ENCODE data around the gene LGALS3BP. TPM values are rescaled to one million over a fixed set of nuclear protein-coding genes. Genes with fewer than 3 reads are reported as not detected.
A peak's percentile ranks its signal among the peaks of the same experiment; 100 is the strongest.

LGALS3BP gene
- total and polyA plus RNA-seq, 2 of the 13 experiments (the other 11 are each of a cell fraction or from before 2014, with no cell fraction given): 137 to 332 TPM

- peak; percentile 82 for TF ChIP-seq ZNF501 (CRISPR knock-in tag; IDR thresholded peaks at IDR 0.05)
- TF ChIP-seq ZNF34 (CRISPR knock-in tag; IDR thresholded peaks at IDR 0.05; ENCODE audit: borderline replicate concordance): no peak
- peak; percentile 17; the same call in 1 of the 2 replicates for TF ChIP-seq NR2F2 (IDR thresholded peaks at IDR 0.05; ENCODE audit: borderline replicate concordance, low read depth)
- TF ChIP-seq ZNF619 (CRISPR knock-in tag; IDR thresholded peaks at IDR 0.05): peak; percentile 63; the same call in 1 of the 2 replicates
- peak; percentile 93 for TF ChIP-seq ZNF589 (CRISPR knock-in tag; conservative IDR thresholded peaks at IDR 0.05)
- TF ChIP-seq FIP1L1 (IDR thresholded peaks at IDR 0.05; ENCODE audit: borderline replicate concordance, insufficient read depth, low read depth, low read length): no peak
- 0 out of 2 replicates have a peak, but pooled peaks have one; percentile 25 for TF ChIP-seq DR1 (CRISPR knock-in tag; IDR thresholded peaks at IDR 0.05)
- no peak for TF ChIP-seq ZBTB4 (CRISPR knock-in tag; IDR thresholded peaks at IDR 0.05; ENCODE audit: borderline replicate concordance)
- TF ChIP-seq SKIL (CRISPR knock-in tag; IDR thresholded peaks at IDR 0.05; ENCODE audit: borderline replicate concordance): no peak
- no peak for TF ChIP-seq RBM39 (IDR thresholded peaks at IDR 0.05; ENCODE audit: low read depth, low read length, poor library complexity, severe bottlenecking)
- peak; percentile 52 for TF ChIP-seq PHF8 (CRISPR knock-in tag; IDR thresholded peaks at IDR 0.05)
- TF ChIP-seq PAF1 (CRISPR knock-in tag; IDR thresholded peaks at IDR 0.05): 0 out of 2 replicates have a peak, but pooled peaks have one; percentile 57
- TF ChIP-seq GTF2F1 (IDR thresholded peaks at IDR 0.05; ENCODE audit: low read length): no peak
- TF ChIP-seq ZNF367 (CRISPR knock-in tag; IDR thresholded peaks at IDR 0.05; ENCODE audit: borderline replicate concordance): no peak
- peak; percentile 73 for TF ChIP-seq ERF (CRISPR knock-in tag; IDR thresholded peaks at IDR 0.05)
- no peak for TF ChIP-seq ZNF777 (CRISPR knock-in tag; IDR thresholded peaks at IDR 0.05)
- peak; percentile 82; the same call in 1 of the 2 replicates for TF ChIP-seq ZNF580 (CRISPR knock-in tag; IDR thresholded peaks at IDR 0.05; ENCODE audit: borderline replicate concordance, low read depth)
- TF ChIP-seq STAG1 (CRISPR knock-in tag; IDR thresholded peaks at IDR 0.05): no peak
- no peak for TF ChIP-seq ZFX (CRISPR knock-in tag; IDR thresholded peaks at IDR 0.05; ENCODE audit: low read depth)
- TF ChIP-seq, protein P1, sequence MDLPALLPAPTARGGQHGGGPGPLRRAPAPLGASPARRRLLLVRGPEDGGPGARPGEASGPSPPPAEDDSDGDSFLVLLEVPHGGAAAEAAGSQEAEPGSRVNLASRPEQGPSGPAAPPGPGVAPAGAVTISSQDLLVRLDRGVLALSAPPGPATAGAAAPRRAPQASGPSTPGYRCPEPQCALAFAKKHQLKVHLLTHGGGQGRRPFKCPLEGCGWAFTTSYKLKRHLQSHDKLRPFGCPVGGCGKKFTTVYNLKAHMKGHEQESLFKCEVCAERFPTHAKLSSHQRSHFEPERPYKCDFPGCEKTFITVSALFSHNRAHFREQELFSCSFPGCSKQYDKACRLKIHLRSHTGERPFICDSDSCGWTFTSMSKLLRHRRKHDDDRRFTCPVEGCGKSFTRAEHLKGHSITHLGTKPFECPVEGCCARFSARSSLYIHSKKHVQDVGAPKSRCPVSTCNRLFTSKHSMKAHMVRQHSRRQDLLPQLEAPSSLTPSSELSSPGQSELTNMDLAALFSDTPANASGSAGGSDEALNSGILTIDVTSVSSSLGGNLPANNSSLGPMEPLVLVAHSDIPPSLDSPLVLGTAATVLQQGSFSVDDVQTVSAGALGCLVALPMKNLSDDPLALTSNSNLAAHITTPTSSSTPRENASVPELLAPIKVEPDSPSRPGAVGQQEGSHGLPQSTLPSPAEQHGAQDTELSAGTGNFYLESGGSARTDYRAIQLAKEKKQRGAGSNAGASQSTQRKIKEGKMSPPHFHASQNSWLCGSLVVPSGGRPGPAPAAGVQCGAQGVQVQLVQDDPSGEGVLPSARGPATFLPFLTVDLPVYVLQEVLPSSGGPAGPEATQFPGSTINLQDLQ (CRISPR knock-in tag; IDR thresholded peaks at IDR 0.05): 0 out of 2 replicates have a peak, but pooled peaks have one; percentile 15
- TF ChIP-seq DMAP1 (CRISPR knock-in tag; IDR thresholded peaks at IDR 0.05): peak; percentile 84
- TF ChIP-seq MED13 (CRISPR knock-in tag; IDR thresholded peaks at IDR 0.05): no peak
- peak; percentile 72; the same call in 1 of the 2 replicates for TF ChIP-seq ZNF205 (CRISPR knock-in tag; IDR thresholded peaks at IDR 0.05)
Measured at GRCh38 chr17:79027274-79027924, 47.7 kb upstream of the LGALS3BP start (continued).

Data from HepG2 (cell line).